PFSK-1 (cell line): Measurements from ENCODE around the gene MSI1. TPM values are rescaled to one million over a fixed set of nuclear protein-coding genes. Genes with fewer than 3 reads are reported as not detected.

Experiments
- FOXP2 ChIP-seq: optimal IDR thresholded peaks from 2 replicates; pipeline ENCODE3; 2011; ENCODE audit warnings: borderline replicate concordance, control low read depth, inconsistent platforms; ENCODE audit not compliant: insufficient read depth; ENCODE audit errors: extremely low read length, extremely low read depth
- POLR2AphosphoS5 ChIP-seq: IDR thresholded peaks from 2 replicates; pipeline ENCODE4 v1.6.1; 2012; ENCODE audit warnings: low read depth, mild to moderate bottlenecking, control low read depth, low read length, moderate library complexity
- REST ChIP-seq, 2 experiments: IDR thresholded peaks; 2 replicates each; pipeline versions ENCODE4 v1.6.1 to v1.8.0; 2011 to 2012; ENCODE audit warnings: low read depth in 2 of 2, low read length in 2 of 2, control low read depth in 1 of 2, inconsistent platforms in 1 of 2, mild to moderate bottlenecking in 1 of 2, moderate library complexity in 1 of 2; ENCODE audit not compliant: insufficient read depth in 1 of 2
- SIN3A ChIP-seq: IDR thresholded peaks from 2 replicates; pipeline ENCODE4 v1.6.1; 2012; ENCODE audit warnings: mild to moderate bottlenecking, low read length, moderate library complexity, borderline replicate concordance; ENCODE audit not compliant: insufficient read depth
- TAF1 ChIP-seq: IDR thresholded peaks from 2 replicates; pipeline ENCODE4 v1.6.1; 2012; ENCODE audit warnings: low read length, control low read depth, borderline replicate concordance; ENCODE audit not compliant: insufficient read depth
- polyA plus RNA-seq: library from polyadenylated mRNA; unstranded; fragments of >200 nt; gene quantifications from one replicate; pipeline ENCODE4 v1.2.1, GENCODE V29; 2012; ENCODE audit warnings: low read depth, missing spikeins; ENCODE audit not compliant: insufficient read length

Gene MSI1
- 0.14 TPM for polyA plus RNA-seq

GRCh38 chr12:120368789-120369602 lies at the start of gene MSI1:
Gene MSI1, minus strand, starts transcription at chr12:120369164. Its CDS starts 73 bp downstream, at chr12:120369091.
- no peak for TF ChIP-seq FOXP2
- TF ChIP-seq REST (IDR thresholded peaks at IDR 0.05; ENCODE audit: insufficient read depth in 1 of 2, low read depth in 2 of 2, low read length in 2 of 2), result no peak
- TF ChIP-seq TAF1, result no peak
- TF ChIP-seq SIN3A, result no peak
- TF ChIP-seq POLR2AphosphoS5, result no peak

- TF ChIP-seq REST (IDR thresholded peaks at IDR 0.05; ENCODE audit: insufficient read depth in 1 of 2, low read depth in 2 of 2, low read length in 2 of 2) (no peak), SIN3A (no peak), POLR2AphosphoS5 (no peak), TAF1 (no peak), FOXP2 (no peak)
These were observed 49.1 kb upstream of the MSI1 start for GRCh38 chr12:120417917-120418580.

- TF ChIP-seq TAF1, result no peak
- no peak for TF ChIP-seq REST (IDR thresholded peaks at IDR 0.05; ENCODE audit: insufficient read depth in 1 of 2, low read depth in 2 of 2, low read length in 2 of 2)
- TF ChIP-seq FOXP2, result no peak
- TF ChIP-seq SIN3A, result no peak
- TF ChIP-seq POLR2AphosphoS5, result no peak
These were observed 47.7 kb upstream of the MSI1 start for GRCh38 chr12:120416490-120417216.

- TF ChIP-seq FOXP2 (no peak), TAF1 (no peak), REST (IDR thresholded peaks at IDR 0.05; ENCODE audit: insufficient read depth in 1 of 2, low read depth in 2 of 2, low read length in 2 of 2) (no peak), SIN3A (no peak), POLR2AphosphoS5 (no peak)
These were observed 45.1 kb upstream of the MSI1 start for GRCh38 chr12:120413901-120414695.
